SU-DHL-6 (cell line): Measurements from ENCODE around the gene GRPEL1.

ENCODE experiments used
- CTCF ChIP-seq: fragments of 200-600 bp; sonication (generic); IDR thresholded peaks from one replicate; pipeline ENCODE4 v1.5.1; 2017; ENCODE audit warnings: antibody characterized with exemption, mild to moderate bottlenecking, low read length, moderate library complexity; ENCODE audit not compliant: insufficient read depth, poor library complexity, severe bottlenecking
- EZH2phosphoT487 ChIP-seq: fragments of 200-600 bp; sonication (generic), shearing (Covaris generic); conservative IDR thresholded peaks from 2 replicates; pipeline ENCODE4 v1.6.1; 2018; ENCODE audit warnings: mild to moderate bottlenecking, antibody characterized with exemption, low read length, moderate library complexity, mixed read lengths

GRCh38 chr4:7041801-7042502 is 25.9 kb downstream of the GRPEL1 start:
- TF ChIP-seq CTCF (no peak), EZH2phosphoT487 (no peak)
